Measurements from ENCODE around the gene BBS12. TPM values are rescaled to one million over a fixed set of nuclear protein-coding genes. Genes with fewer than 3 reads are reported as not detected.

BBS12 gene
- total and polyA plus RNA-seq, 4 donors = 0.53 to 2.1 (median 0.80) TPM

DNA sequence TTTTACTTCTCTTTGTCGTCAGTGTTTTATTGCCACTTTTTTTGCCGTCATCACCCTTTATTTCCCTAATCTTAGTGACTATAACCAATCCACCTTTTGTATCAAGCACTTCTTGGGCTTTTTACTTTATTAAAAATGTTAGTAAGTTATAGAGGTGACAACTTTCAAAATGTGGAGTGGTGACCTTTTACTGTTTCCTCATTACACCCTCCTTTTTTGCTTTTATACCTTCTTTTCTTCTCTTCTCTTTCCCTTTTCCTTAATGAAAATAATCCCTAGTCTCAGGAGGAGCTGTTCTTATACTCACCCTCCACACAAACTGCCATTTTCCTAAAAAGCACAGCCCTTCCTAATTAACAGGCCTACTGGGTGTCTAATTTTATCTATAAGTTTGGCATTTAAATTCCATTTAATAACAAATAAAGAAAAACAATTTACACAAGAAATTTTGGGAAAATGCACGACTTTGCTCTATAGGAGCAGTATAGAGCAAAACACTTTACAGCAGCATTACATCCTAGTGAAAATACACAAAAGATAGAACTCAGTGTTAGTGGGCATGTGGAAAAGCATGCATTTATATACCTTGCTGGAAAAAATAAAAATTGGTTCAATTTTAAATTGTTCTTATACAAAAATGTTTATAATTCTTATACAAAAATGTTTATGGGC, 27.3 kb downstream of the BBS12 start:
- DNase-seq (ENCODE audit: low spot score) = no peak
- H3K27ac ChIP-seq (ENCODE audit: low read depth in 1 of 2, low read length in 2 of 2) = no peak overlapping the region
- H3K9me3 ChIP-seq (ENCODE audit: control insufficient read depth in 4 of 4, low read length in 3 of 4) = no peaks in the 10 kb centered on the region
- peaks cover 0 to 11% (median 1%) of the 10 kb centered on the region in 4 donors for H3K4me1 ChIP-seq (ENCODE audit: control insufficient read depth in 4 of 4, insufficient read depth in 4 of 4, low read length in 3 of 4)
- WGBS = 75% methylated on average over 3 of the region's 3 CpGs
- no peak overlapping the region for H3K9ac ChIP-seq (ENCODE audit: low read depth in 1 of 2, low read length in 2 of 2)
- H3K4me3 ChIP-seq (ENCODE audit: low read depth in 1 of 3, low read length in 3 of 3) = no peak overlapping the region
- TF ChIP-seq TAF1 (conservative IDR thresholded peaks at IDR 0.05) (no peak), HNF4G (IDR thresholded peaks at IDR 0.05) (no peak)
- TF ChIP-seq, protein P1, sequence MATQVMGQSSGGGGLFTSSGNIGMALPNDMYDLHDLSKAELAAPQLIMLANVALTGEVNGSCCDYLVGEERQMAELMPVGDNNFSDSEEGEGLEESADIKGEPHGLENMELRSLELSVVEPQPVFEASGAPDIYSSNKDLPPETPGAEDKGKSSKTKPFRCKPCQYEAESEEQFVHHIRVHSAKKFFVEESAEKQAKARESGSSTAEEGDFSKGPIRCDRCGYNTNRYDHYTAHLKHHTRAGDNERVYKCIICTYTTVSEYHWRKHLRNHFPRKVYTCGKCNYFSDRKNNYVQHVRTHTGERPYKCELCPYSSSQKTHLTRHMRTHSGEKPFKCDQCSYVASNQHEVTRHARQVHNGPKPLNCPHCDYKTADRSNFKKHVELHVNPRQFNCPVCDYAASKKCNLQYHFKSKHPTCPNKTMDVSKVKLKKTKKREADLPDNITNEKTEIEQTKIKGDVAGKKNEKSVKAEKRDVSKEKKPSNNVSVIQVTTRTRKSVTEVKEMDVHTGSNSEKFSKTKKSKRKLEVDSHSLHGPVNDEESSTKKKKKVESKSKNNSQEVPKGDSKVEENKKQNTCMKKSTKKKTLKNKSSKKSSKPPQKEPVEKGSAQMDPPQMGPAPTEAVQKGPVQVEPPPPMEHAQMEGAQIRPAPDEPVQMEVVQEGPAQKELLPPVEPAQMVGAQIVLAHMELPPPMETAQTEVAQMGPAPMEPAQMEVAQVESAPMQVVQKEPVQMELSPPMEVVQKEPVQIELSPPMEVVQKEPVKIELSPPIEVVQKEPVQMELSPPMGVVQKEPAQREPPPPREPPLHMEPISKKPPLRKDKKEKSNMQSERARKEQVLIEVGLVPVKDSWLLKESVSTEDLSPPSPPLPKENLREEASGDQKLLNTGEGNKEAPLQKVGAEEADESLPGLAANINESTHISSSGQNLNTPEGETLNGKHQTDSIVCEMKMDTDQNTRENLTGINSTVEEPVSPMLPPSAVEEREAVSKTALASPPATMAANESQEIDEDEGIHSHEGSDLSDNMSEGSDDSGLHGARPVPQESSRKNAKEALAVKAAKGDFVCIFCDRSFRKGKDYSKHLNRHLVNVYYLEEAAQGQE (IDR thresholded peaks at IDR 0.05) = no peak
- H3K27me3 ChIP-seq (ENCODE audit: control insufficient read depth in 4 of 4, insufficient read depth in 4 of 4, low read length in 3 of 4) = no peaks in the 10 kb centered on the region
- H3K36me3 ChIP-seq (ENCODE audit: control insufficient read depth in 4 of 4, insufficient read depth in 3 of 4, low read depth in 1 of 4, low read length in 3 of 4) = no peaks in the 10 kb centered on the region

DNA sequence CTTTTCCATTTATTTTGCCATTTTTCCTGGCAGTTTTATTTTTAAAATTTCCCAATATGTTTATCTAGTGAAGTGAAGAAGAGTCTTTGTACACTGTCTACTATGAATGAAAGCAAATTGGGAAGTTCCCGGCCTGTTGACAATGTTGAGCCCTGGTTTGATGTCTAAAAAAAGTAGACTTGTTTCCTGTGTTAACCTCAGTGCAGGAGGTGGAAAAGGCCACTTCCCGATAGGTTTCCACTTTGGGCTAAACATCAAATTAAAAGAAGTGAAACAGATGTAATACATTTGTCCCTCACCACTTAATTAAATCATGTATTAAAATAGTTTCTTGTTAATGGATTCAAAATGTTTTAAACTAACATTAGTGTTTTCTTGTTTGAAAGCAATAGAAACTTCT, 30.0 kb downstream of the BBS12 start:
- H3K9me3 ChIP-seq (ENCODE audit: control insufficient read depth in 4 of 4, low read length in 3 of 4) = no peaks in the 10 kb centered on the region
- H3K4me1 ChIP-seq (ENCODE audit: control insufficient read depth in 4 of 4, insufficient read depth in 4 of 4, low read length in 3 of 4) = peaks cover 2 to 36% (median 14%) of the 10 kb centered on the region in 4 donors
- no peak for DNase-seq (ENCODE audit: low spot score)
- peak overlapping the region; percentile 19 to 42 for H3K27ac ChIP-seq (ENCODE audit: low read depth in 1 of 2, low read length in 2 of 2)
- no peak overlapping the region for H3K9ac ChIP-seq (ENCODE audit: low read depth in 1 of 2, low read length in 2 of 2)
- no peaks in the 10 kb centered on the region for H3K36me3 ChIP-seq (ENCODE audit: control insufficient read depth in 4 of 4, insufficient read depth in 3 of 4, low read depth in 1 of 4, low read length in 3 of 4)
- WGBS = 17% methylated on average over 2 of the region's 2 CpGs
- peak in 1 of 2 donors; percentile 12 for TF ChIP-seq HNF4A (conservative IDR thresholded peaks at IDR 0.05)
- no peak for TF ChIP-seq TAF1 (conservative IDR thresholded peaks at IDR 0.05)
- no peak for TF ChIP-seq YY1 (IDR thresholded peaks at IDR 0.05)
- TF ChIP-seq EGR1 (IDR thresholded peaks at IDR 0.05; ENCODE audit: low read depth in 2 of 2) = no peak
- no peak overlapping the region for H3K4me3 ChIP-seq (ENCODE audit: low read depth in 1 of 3, low read length in 3 of 3)
- H3K27me3 ChIP-seq (ENCODE audit: control insufficient read depth in 4 of 4, insufficient read depth in 4 of 4, low read length in 3 of 4) = no peaks in the 10 kb centered on the region

DNA sequence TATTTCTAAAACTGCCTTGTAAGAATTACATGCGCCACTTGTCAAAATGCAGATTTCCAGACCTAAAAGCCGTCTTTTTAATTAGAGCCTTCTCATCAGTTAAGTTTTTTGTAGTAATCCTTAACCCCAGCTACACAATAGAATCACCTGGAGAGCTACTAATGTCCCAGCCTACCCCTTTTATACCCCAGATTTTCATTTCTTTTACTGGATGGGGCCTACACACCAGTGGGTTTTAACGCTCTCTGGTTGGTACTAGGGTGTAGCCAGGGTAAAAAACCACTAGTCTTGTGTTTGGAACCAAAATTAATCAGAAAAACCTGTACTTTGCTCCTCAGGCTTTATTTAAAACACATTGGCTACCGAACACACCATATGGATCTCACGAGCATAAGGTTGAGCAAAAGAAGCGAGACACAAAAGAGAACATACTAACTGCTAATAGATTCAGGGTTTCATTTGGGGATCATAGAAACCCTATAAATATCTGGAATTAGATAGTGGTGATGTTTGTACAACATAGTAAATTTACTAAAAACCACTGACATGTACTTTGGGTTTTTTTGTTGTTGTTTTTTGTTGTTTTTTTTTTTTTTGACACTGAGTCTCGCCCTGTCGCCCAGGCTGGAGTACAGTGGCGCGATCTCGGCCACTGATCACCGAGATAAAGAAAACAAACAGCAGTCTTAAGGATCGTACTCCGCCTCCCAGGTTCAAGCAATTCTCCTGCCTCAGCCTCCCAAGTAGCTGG, 30.6 kb downstream of the BBS12 start:
- WGBS = 95% methylated on average over 14 of the region's 14 CpGs
- Histone ChIP-seq H3K27me3 (ENCODE audit: control insufficient read depth in 4 of 4, insufficient read depth in 4 of 4, low read length in 3 of 4) (no peaks in the 10 kb centered on the region), H3K36me3 (ENCODE audit: control insufficient read depth in 4 of 4, insufficient read depth in 3 of 4, low read depth in 1 of 4, low read length in 3 of 4) (no peaks in the 10 kb centered on the region), H3K9ac (ENCODE audit: low read depth in 1 of 2, low read length in 2 of 2) (no peak overlapping the region), H3K27ac (ENCODE audit: low read depth in 1 of 2, low read length in 2 of 2) (peak overlapping the region; percentile 19 to 42), H3K4me1 (ENCODE audit: control insufficient read depth in 4 of 4, insufficient read depth in 4 of 4, low read length in 3 of 4) (peaks cover 2 to 35% (median 14%) of the 10 kb centered on the region in 4 donors), H3K4me3 (ENCODE audit: low read depth in 1 of 3, low read length in 3 of 3) (no peak overlapping the region), H3K9me3 (ENCODE audit: control insufficient read depth in 4 of 4, low read length in 3 of 4) (no peaks in the 10 kb centered on the region)
- no peak for DNase-seq (ENCODE audit: low spot score)
- no peak for TF ChIP-seq GABPA (IDR thresholded peaks at IDR 0.05 in 1 of 2, conservative IDR thresholded peaks at IDR 0.05 in 1 of 2)
- TF ChIP-seq YY1 (IDR thresholded peaks at IDR 0.05) = no peak
- no peak for TF ChIP-seq NR2F2 (IDR thresholded peaks at IDR 0.05)
- TF ChIP-seq, protein P2, sequence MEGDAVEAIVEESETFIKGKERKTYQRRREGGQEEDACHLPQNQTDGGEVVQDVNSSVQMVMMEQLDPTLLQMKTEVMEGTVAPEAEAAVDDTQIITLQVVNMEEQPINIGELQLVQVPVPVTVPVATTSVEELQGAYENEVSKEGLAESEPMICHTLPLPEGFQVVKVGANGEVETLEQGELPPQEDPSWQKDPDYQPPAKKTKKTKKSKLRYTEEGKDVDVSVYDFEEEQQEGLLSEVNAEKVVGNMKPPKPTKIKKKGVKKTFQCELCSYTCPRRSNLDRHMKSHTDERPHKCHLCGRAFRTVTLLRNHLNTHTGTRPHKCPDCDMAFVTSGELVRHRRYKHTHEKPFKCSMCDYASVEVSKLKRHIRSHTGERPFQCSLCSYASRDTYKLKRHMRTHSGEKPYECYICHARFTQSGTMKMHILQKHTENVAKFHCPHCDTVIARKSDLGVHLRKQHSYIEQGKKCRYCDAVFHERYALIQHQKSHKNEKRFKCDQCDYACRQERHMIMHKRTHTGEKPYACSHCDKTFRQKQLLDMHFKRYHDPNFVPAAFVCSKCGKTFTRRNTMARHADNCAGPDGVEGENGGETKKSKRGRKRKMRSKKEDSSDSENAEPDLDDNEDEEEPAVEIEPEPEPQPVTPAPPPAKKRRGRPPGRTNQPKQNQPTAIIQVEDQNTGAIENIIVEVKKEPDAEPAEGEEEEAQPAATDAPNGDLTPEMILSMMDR (IDR thresholded peaks at IDR 0.05; ENCODE audit: low read depth, low read length, missing input control) = no peak
- no peak for TF ChIP-seq TAF1 (conservative IDR thresholded peaks at IDR 0.05)
- no peak for TF ChIP-seq SP1 (IDR thresholded peaks at IDR 0.05)
- TF ChIP-seq HNF4A (conservative IDR thresholded peaks at IDR 0.05) = no peak
